Measurements from ENCODE around the gene UTP11.

UTP11 gene

DNA sequence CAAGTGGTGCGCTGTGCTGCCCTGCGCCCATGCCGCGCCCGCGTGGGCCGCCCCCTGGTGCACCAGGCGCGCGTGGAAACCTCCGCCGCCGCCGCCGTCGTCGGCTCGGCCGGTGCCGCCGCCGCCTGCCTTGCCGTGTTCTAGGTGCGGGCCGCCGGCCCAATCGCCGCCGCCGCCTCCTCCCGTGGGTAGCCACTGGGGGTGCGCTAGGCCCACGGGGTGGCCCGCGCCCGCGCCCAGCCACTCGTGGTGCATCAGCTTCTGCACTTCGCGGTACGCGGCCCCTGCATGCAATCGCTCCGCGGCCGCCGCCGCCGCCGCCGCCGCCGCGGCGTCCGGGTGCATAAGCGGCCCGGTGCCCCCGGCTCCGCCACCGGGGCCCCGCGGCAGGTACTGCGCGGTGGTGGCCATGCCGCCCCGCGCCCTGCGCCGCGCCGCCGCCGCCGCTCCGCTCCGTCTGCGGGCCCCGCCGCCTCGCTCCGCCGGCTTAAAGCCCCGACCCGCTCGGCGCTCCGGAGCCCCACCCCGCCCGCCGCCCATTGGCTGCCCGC lies 33.9 kb downstream of the UTP11 start, which contains the start of gene POU3F1:
Gene POU3F1 (minus strand): TSS at position 461 of the 551 bp plus-strand sequence. CDS start 50 bp downstream, at position 411.
- no peak for DNase-seq (ENCODE audit: low read depth in 2 of 2)

DNA sequence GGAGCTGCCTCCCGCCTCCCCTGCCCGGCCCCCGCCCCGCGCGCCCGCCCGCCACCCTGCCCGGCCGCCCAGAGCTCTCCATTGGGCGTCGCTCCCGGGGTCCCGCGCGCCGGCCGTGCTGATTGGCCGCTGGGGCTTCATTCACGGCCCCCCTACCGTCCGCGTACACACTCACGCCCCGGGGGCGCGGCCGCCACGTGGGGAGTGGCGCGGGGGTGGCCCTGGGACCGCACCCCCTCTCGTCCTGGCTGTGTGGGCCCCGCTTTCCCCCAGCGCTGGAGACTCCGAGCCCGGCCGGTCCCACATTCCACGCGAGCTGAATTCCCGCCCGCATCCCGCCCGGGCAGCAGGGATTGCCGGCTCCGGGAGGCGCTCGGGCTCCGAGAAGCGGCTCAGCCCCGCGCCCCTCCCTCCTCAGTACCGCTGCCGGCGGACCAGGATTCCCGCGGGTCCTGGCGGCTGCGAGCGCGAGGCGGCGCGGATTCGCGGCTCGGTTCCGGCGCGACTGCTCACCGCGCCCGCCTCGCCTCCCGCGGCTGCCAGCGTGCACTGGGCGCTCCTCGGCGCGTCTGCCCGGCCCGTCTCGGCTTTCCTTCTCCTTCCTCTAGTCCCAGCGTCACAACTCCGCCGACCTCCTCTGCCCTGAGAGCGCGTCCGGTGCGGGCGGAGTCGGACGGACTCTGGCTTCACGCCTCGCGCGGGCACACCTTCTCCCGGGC lies 34.5 kb downstream of the UTP11 start:
- peak; percentile 58 to 73 for DNase-seq (ENCODE audit: low read depth in 2 of 2)

DNA sequence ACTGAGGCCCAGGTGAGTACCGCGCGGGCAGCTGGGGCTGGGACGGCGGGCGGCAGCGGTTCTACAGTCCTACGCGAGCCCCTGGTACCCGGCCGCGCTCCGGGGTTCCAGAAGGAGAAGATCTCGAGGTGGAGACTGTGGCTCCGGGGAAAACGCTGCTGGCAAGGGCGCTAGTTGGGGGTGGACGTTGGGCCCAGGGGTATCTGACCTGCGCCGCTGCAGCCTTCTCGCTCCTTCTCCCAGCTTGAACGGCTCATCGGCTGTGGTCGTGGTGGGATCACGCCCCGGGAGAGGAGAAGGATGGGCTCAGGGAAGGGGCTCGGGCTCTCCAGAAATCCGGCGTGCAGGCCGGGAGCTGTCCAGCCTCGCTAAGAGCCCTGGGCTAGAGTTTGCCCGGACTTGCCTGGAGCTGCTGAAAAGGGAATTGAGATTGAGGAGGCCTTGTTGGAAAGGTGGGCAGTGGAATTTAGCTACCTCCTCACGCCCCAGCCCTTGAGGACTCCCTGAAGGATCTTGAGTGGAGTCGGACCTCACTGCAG lies 35.1 kb downstream of the UTP11 start:
- no peak for DNase-seq (ENCODE audit: low read depth in 2 of 2)

DNA sequence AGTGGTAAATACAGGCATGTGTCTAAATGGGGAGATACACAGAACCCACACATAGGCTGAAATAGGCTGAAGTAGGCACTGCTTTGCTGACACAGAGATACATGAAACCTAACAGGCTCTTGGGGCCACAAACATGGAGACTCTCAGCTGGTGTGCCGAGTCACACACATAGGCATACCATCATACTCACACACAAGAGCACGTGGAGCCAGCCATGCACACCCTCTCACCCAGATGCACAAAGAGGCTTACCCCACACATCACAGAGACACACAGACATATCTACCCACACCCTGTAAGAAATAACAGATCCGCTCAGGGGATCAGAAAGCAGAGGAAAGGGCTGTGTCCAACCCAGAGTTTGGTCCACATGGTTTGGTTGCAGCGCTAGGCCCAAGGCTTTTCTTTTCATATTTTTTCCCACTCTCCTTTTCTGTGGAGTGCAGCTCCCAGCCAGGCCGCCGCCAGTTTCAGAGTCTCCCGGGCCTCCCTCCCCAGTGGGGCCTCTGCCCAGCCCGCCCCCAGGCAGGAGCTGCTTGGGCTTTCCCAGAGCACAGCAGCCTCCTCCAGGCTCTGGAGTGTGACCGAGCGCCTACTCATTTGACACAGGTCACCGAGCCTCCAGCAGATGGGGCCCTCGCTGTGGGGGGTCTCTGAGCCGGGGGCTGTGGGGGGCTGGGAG lies 38.0 kb downstream of the UTP11 start:
- DNase-seq (ENCODE audit: low read depth in 2 of 2) = no peak

- no peak for DNase-seq (ENCODE audit: low read depth in 2 of 2)
Observed at GRCh38 chr1:38051079-38051543, 38.6 kb downstream of the UTP11 start.

- DNase-seq (ENCODE audit: low read depth in 2 of 2) = no peak
Observed at GRCh38 chr1:38052750-38053415, 40.3 kb downstream of the UTP11 start.

DNA sequence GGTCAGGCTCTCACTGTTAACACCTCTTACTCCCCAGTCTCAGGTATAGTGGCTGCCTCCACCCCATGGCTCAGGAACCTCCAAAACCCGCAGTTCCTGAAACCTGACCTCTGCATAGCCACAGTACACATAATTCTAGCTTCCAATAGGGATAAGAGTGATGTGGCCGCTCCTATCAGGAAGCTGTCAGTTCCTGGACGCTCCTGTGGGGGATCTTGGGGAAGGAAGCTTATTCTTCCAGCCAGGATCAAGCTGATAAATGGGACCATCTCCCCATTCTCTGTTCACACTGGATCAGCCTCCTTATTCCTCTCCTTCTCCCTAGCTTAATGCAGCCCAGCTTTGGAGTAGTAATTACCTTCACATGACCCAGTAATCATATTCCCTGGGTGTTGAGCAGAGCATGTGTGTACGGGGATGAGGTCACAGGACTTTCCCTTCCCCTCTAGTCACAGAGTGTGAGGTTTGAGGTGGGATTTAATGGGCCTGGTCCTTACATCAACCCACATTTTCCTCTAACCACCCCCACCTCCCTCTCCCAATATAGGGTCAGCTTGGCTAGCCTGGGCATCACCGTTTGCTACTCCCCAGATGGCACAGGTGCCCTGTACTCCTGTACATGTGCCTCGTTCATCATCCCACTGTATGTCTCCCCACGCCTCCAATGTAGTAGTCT lies 41.0 kb downstream of the UTP11 start:
- no peak for DNase-seq (ENCODE audit: low read depth in 2 of 2)

GRCh38 chr1:38055398-38055797 lies 42.9 kb downstream of the UTP11 start:
- no peak for DNase-seq (ENCODE audit: low read depth in 2 of 2)

GRCh38 chr1:38055965-38056364 lies 43.4 kb downstream of the UTP11 start:
- no peak for DNase-seq (ENCODE audit: low read depth in 2 of 2)

DNA sequence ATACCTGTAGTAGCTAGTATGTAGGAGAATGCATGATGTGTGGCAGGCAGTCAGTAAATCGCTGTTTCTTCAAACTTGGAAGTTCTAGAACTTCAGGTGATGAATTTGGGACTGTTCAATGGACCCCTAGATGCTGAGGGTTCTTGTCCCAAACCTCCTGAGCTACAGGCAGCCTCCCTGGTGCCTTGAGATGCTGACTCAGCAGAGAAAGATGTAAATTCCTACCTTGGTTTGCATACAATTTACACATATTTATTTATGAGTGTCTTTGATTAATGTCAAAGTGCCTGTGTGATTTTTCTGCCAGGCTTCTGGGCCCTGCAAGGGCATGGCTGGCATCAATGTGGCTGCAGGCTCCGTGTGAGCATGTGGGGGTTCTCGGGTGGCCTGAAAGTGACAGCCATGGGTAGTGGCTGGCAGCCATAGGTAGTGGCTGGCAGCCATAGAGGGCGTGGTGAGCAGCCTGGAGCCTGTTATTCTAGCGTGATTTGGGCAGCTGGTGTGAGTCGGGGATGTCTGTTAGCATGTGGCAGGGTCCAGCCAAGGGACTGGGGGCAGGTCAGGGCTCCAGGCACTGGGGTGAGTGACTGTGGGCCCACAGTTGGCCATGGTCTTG lies 47.2 kb downstream of the UTP11 start:
- DNase-seq (ENCODE audit: low read depth in 2 of 2) = no peak

GRCh38 chr1:38060498-38060897 lies 48.0 kb downstream of the UTP11 start:
- no peak for DNase-seq (ENCODE audit: low read depth in 2 of 2)

DNA sequence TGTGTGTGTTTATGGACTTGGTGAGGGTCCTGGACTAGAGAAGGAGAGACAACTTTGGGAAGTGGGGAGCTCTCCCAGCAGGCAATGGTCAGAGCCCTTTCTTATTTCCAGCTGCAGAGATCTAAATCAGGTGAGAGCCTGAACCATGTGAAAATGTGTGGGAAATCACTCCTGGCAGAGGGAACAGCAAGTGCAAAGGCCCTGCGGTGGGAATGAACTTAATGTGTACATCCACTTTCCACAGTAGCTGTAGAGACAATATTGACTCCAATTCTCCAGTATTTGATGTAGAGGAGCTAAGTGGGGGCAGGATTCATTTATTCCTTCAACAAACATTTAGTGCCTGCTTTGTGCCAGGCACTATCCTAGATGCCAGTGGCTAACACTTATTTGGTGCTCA lies 48.8 kb downstream of the UTP11 start:
- DNase-seq (ENCODE audit: low read depth in 2 of 2) = no peak

- no peak for DNase-seq (ENCODE audit: low read depth in 2 of 2)
Observed at GRCh38 chr1:38061883-38062328, 49.4 kb downstream of the UTP11 start.

DNA sequence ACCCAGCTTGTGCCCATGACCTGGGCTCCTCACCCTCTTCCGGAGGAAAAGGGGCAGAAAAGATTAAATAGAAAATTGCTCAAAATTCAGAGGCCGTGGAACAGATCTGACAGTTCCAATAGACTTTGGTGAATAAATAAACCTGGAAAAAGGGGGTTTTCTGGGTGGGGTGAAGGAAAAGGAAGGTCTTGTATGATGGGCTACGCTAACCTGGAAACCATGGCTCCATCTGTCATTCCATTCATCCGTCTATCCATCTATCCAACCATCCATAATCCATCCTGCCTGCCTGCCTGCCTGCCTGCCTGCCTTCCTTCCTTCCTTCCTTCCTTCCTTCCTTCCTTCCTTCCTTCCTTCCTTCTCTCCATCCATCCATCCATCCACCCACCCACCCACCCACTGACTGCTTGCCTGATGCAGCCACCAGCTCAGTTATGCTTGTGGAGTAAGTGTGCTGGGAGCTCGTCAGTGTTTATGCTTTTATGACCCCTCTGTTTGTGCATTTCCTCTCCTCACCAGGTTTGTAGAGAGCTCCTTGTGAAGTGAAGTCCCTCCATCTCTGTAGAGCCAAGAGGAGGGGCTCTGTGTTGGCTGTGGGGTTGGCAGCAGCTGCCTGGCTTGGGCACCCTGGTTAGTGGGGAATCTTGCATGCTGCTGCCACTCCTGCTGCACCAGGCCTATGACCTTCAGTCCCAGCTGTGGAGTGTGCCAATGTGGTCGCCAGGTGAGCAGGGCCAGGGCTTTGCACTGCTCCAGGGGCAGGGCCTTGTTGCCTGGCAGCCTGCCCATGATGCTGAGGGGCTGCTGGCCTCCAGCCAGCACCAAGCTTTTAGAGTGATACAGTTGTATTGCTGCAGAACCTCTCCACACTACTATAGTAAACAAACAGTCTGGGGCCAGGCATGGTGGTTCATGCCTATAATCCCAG lies 50.1 kb downstream of the UTP11 start:
- no peak for DNase-seq (ENCODE audit: low read depth in 2 of 2)

DNA sequence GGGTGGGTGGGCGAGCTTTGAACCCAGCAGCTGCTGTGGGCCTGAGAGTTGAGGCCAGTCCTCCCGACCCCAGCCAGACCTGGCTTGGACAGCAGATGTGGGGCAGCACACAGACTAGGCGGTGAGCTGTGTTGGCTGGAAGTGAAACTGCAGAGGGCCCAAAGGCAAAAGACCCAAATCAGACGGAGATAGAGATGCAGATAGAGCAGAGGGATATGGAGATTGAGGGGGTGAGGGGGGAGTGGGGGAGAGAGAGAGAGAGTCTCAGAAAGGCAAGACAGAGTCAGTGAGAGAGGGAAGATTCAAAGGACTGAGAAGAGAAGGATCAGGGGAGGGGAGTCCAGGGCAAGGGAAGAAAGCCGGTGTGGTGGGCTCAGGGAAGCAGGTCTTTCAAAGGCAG lies 51.1 kb downstream of the UTP11 start:
- DNase-seq (ENCODE audit: low read depth in 2 of 2) = no peak

DNA sequence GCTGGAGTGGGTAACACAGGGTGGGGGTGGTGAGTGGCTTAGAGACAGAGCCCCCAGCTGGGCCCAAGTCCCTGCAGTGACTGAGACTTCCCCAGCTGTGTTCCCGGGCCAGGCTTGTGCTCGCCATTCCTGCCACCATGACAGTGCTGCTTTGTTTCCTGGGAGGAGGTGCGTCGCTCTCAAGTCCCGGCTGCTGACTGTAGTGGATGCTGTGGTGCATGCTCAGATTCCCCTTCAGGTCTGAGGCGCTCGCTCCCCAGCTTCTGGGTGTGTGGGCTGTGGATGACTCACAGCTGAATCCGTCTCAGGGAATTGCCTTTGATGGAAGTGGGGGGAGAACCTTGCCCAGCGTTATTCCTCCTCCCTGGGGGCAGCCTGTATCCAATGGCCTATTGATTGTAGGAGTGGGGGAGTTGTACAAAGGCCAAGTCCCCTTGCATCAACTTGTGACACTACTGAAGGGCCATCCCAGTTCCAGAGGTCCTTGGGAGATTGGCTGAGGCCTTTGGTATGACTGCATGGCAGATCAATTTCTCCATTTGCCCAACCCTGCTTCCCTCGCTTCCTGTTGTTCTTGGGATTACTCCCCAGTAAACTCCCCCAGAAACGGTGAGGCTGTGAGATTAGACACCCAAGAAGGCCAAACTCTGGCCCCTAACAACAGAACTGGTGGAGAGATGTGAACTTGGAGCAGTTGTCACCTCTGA lies 51.8 kb downstream of the UTP11 start:
- DNase-seq (ENCODE audit: low read depth in 2 of 2) = no peak

DNA sequence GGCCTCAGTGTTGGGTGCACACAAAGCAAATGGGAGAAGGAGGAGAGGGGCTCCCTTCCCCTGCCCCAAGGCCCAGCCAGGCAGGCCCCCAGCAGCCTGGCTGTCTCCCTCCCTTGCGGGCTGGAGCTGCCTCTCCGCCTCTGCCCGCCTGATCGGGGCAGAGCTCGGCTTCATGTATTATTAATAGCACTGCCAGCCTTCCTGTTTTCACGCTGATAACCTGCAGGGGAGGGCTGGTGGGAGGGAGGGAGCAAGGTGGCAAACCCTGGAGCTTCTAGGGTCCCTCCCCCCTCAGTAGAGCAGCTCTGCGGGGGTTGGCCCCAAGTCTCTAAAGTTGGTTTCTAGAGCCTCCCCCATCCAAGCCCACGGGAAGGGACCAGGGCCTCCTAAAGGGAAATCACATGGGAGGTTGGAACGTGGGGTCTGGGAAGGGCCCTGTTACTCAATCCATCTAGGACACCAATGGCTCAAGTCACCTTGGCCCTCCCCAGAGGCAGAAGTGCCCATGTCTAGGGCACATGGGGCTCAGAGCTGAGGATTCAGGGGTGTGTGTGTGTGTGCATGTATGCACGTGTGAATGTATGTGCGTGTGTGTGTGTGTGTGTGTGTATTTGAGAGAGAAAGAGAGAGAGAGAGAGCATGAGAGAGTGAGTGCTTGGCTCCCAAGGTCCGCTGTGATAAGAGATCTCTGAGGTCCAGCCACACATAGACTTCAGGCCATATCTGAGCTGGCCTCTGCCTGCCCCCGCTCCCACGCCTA lies 55.9 kb downstream of the UTP11 start:
- DNase-seq (ENCODE audit: low read depth in 2 of 2) = no peak

DNA sequence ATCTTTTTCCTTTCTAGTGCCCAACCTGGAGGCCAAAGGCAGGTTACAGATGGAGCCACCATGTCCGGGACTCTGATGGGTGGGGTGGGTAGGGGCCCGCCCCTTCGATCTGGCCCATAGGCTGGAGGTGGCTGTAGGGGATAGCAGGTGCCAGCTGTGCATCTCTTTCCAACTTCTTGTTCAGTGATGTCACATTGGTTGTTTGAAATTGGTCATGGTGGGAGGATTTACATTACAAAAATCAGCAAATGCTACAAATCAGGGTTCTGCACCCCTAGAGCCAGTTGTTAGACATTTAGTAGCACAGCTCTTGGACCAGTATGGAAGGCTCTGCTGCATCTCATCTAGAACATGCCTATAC lies 56.4 kb downstream of the UTP11 start:
- DNase-seq (ENCODE audit: low read depth in 2 of 2) = no peak

Measured in stimulated activated CD8-positive, alpha-beta memory T cell treated with anti-CD3 and anti-CD28 coated beads, Interleukin-15, amount 100 ng/mL, for 4 hours (primary cell).